ENCODE measurements around the gene HES4. TPM values are rescaled to one million over a fixed set of nuclear protein-coding genes. Genes with fewer than 3 reads are reported as not detected.
A peak's percentile ranks its signal among the peaks of the same experiment; 100 is the strongest.

Gene HES4
- total and polyA plus RNA-seq, 2 of the 13 experiments (the other 11 are each of a cell fraction or from before 2014, with no cell fraction given) = 8.8 to 10.6 TPM

- H3K27ac ChIP-seq (ENCODE audit: extremely low read length, insufficient read depth, low read length) = no peak overlapping the region
- peaks cover 17% of the 10 kb centered on the region for H3K4me1 ChIP-seq (ENCODE audit: insufficient read depth, low read length)
- peak overlapping the region; percentile 88 for H3K4me2 ChIP-seq (ENCODE audit: low read depth, low read length)
- no TSS peak for BruUV-seq (replicated peaks)
- no peaks in the 10 kb centered on the region for H3K9me3 ChIP-seq (ENCODE audit: low read length)
- H3K79me2 ChIP-seq (ENCODE audit: insufficient read depth, low read length) = peaks cover 21% of the 10 kb centered on the region
- no peak for FAIRE-seq
- ChIA-PET POLR2A (interaction anchor here (0.6 to 1.7 kb wide), 2 partner anchors 19 to 42 kb away, joined by 3 to 10 read pairs; no protein-coding TSS in a partner anchor), CTCF (ENCODE audit: low intra/inter-chr PET ratio, low total read pairs) (no interaction called here)
- H2AFZ ChIP-seq (ENCODE audit: low read length) = no peak overlapping the region
- H3K9ac ChIP-seq (ENCODE audit: insufficient read depth, low read depth, low read length) = peak overlapping the region; percentile 75
- intact Hi-C loops (cut with micrococcal nuclease; ENCODE audit: unreplicated experiment) (loop anchor here (2.0 kb wide), 1 partner anchor 19 kb away; no protein-coding TSS in a partner anchor), in situ Hi-C loops (cut with HindIII; ENCODE audit: extremely low pct_ligation_motif_present, low pct_unique_long_range_greater_than_20kb) (no loop called here)
- H3K27me3 ChIP-seq (ENCODE audit: control insufficient read depth in 1 of 2, insufficient read depth in 2 of 2, low read length in 2 of 2) = peaks cover 0 to 4% of the 10 kb centered on the region in 2 experiments; a peak in 1 of 5 replicates
- peak overlapping the region; percentile 83 to 100 (median 99) for H3K4me3 ChIP-seq (replicated peaks in 1 of 3; ENCODE audit: insufficient read depth in 1 of 3, low read depth in 2 of 3, low read length in 3 of 3)
- peaks cover 13% of the 10 kb centered on the region for H4K20me1 ChIP-seq (ENCODE audit: insufficient read depth, low read length)
- peaks cover 14 to 28% of the 10 kb centered on the region in 2 experiments for H3K36me3 ChIP-seq (replicated peaks in 1 of 2; ENCODE audit: control insufficient read depth in 1 of 2, insufficient read depth in 2 of 2, low read length in 2 of 2)
- peak; percentile 65 for ATAC-seq
- DNase-seq (ENCODE audit: low spot score) = no peak
- WGBS (ENCODE audit: low lambda C conversion rate) = 6% methylated on average over 31 of the region's 57 CpGs
- TF ChIP-seq KLF11 (CRISPR knock-in tag; IDR thresholded peaks at IDR 0.05) (no peak), TERF1 (CRISPR knock-in tag; IDR thresholded peaks at IDR 0.05) (no peak), ZNF788 (CRISPR knock-in tag; IDR thresholded peaks at IDR 0.05; ENCODE audit: borderline replicate concordance) (0 out of 2 replicates have a peak, but pooled peaks have one; percentile 0), HOXA3 (CRISPR knock-in tag; IDR thresholded peaks at IDR 0.05) (no peak), PAWR (CRISPR knock-in tag; IDR thresholded peaks at IDR 0.05; ENCODE audit: borderline replicate concordance) (no peak), MAZ (IDR thresholded peaks at IDR 0.05; ENCODE audit: borderline replicate concordance, low read depth, low read length) (no peak), MAZ (CRISPR knock-in tag; IDR thresholded peaks at IDR 0.05; ENCODE audit: low read depth) (no peak), ZNF33A (CRISPR knock-in tag; IDR thresholded peaks at IDR 0.05; ENCODE audit: borderline replicate concordance) (no peak), ZNF784 (CRISPR knock-in tag; IDR thresholded peaks at IDR 0.05; ENCODE audit: borderline replicate concordance) (no peak), BORCS8-MEF2B (CRISPR knock-in tag; IDR thresholded peaks at IDR 0.05) (no peak), ZNF790 (CRISPR knock-in tag; IDR thresholded peaks at IDR 0.05; ENCODE audit: borderline replicate concordance) (peak; percentile 56; the same call in 1 of the 2 replicates), ZNF12 (CRISPR knock-in tag; IDR thresholded peaks at IDR 0.05) (no peak), SNAPC4 (CRISPR knock-in tag; IDR thresholded peaks at IDR 0.05) (no peak), PRPF4 (IDR thresholded peaks at IDR 0.05; ENCODE audit: low read depth, low read length, poor library complexity, severe bottlenecking) (no peak), SNAPC2 (CRISPR knock-in tag; IDR thresholded peaks at IDR 0.05) (no peak), ZNF766 (CRISPR knock-in tag; IDR thresholded peaks at IDR 0.05; ENCODE audit: borderline replicate concordance) (no peak)
Observed at GRCh38 chr1:959731-960362, 40.0 kb downstream of the HES4 start.

Measured in HepG2 (cell line).